SKM-1 treated with dmso at 0.1 percent for 144 hours (cell line): Measurements from ENCODE around the gene NOBOX.
"Not testable (repeated sequence)": the region's sequence is repeated elsewhere in the genome, so short reads cannot be mapped to it uniquely, and the experiment has no call there.

Source experiments
- DNase-seq: peaks from one replicate; lab custom pipeline; 2025; ENCODE audit not compliant: unreplicated experiment; lab: John Stamatoyannopoulos, UW

Gene NOBOX

DNA sequence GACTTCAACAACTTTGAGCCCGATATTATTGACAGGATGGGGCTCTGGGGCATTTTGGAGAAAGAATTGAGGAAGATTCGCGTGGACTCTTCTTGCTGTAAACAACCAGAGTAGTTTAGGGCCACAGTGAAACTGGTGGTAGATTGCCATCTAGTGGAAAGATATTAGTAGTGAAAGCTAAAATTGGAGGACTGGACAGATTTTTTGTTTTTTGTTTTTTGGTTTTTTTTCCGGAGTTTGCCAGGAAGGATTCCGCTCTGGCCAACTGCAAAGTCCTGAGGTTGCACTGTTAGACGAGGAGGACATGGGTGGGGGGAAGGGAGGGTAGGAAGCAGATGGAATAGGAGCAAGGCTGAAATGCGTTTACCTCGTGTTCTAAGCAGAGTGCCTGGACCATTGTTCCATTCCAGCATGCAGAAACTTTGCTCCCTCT is 11.7 kb downstream of the NOBOX start:
- peak; percentile 56 for DNase-seq

DNA sequence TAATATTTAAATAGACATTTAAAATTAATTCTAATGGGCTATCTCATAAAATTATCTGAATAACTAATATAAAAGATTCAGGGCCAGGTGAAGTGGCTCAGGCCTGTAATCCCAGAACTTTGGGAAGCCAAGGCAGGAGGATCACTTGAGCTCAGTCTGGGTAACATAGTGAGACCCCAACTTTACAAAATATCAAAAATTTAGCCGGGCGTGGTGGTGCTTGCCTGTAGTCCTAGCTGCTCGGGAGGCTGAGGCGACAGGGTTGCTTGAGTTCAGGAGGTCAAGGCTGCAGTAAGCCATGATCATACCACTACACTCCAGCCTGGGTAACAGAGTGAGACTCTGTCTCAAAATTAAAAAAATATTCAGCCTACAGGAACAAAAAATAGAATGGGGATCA is 12.5 kb downstream of the NOBOX start:
- DNase-seq: no peak

DNA sequence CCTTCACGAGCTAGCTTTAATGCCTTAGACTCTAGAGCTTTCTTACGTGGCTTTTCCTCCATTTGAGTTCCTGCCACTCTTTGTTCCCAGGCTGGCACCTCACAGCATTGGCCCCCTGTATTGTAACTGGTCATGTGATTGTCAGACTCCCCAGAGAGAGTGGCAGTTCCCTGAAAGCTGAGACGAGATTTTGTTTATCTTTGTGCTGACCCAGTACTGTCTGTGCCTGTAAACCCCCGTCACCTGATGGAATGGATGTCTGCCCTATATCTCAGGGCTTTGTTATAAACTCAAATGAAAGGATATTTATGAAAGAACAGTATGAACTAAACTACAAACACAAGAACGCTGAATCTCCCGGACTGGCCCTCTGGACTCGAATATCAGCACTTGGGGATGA is 13.0 kb downstream of the NOBOX start:
- no peak for DNase-seq

DNA sequence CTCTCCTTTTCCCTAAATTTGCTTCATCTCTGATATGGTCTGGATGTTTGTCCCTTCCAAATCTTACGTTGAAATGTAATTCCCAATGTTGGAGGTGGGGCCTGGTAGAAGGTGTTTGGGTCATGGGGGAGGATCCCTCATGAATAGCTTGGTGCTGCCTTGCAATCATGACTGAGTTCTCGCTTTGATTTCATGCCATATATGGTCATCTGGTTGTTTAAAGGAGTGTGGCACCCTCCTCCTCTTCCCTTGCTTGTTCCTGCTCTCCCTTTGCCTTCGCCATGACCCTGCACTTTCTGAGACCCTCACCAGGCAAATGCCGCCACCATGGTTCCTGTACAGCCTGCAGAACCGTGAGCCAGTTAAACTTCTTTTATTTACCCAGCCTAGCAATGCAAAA is 14.5 kb downstream of the NOBOX start:
- no peak for DNase-seq

DNA sequence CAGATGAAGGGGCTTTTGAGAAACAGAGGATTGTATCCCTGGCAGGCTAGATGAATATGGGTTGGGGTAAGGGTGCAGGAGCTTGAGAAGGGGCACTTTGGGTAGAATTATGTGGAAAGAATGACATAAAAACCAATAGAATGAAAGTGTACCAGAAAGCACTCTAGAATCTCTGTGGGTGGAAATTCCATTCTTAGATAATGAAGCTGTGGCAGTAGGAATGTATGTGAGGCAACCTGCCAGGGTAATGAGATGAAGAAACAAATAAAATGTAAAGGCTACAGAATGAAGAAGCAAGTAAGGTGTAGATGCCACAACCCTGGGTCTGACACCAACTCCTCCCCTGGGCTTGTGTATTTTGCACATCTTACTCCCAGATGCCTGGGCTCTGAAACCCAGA is 16.8 kb downstream of the NOBOX start:
- DNase-seq: no peak

DNA sequence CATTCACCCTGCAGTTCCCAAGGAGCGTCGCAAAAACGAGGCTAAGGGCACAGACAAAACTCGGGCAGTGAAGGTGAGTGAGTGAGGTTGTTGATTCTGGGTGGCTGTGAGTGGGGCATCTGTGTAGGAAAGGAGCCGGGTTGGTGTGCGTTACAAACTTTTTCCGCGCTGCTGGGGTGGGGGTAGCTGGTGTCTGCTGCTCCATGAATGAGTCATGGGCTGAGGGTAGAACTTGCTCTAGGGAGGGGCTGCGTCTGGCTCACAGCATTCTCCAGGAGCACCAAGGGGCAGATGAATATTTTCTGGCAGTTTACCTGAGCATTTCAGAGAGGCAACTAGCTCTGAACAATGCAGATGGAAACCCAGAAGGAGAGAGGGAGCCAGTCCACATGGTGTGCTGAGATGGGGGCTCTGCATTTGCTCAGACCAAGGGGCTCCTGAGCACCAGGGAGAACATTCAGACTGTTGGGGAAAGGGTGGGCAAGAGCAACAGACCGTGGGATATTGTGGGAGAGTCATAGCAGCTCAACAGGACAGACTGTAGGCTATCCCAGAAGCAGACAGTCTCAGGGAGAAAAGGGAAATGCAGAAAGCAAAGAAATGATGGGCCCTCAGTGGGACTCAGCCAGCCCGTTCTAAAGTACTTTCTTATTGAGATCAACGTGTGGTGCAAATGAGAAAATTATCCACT is 18.8 kb downstream of the NOBOX start:
- DNase-seq: no peak

DNA sequence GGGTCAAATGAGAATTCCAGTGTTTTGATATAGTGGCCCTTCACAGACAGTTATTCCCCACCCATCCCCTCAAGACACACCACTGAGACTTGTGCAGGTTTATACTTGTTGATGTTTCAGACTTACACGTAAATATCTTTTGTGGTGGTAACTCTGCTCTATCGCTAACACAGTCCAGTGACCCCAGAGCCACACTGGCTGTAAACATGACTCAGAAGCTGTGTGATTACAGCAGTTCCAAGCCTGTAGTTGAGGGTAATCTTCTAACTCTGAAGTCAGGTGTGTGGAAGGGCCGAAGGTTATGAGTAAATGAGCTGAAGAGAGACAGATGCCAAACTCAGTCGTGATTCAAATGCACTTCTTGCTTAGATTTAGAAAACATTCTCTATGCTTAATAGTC is 19.4 kb downstream of the NOBOX start:
- DNase-seq: no peak

DNA sequence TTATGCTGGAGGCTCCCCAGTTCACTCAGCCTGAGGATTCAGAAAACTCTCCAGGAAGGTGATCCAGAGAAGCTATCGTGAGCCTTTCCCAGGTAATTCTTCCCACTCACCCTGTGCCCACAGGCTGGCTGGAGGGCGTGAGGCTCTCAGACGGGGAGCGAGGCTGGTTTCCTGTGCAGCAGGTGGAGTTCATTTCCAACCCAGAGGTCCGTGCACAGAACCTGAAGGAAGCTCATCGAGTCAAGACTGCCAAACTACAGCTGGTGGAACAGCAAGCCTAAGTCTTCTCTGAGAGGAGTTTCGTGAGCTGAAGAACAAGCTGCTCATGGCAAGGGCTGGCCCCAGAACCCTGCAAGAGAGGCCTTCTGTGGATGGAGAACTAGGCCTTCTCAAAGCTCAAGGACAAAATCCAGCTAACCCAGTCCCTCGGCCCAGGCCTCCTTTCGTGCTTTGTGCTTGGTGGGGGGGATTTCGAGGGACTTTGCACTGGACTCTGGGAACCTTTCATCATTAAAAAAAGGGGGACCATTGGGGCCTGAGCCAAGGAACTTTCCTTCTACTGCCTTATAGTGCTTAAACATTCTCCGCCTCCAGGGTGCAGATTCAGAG is 23.6 kb downstream of the NOBOX start:
- no peak for DNase-seq

DNA sequence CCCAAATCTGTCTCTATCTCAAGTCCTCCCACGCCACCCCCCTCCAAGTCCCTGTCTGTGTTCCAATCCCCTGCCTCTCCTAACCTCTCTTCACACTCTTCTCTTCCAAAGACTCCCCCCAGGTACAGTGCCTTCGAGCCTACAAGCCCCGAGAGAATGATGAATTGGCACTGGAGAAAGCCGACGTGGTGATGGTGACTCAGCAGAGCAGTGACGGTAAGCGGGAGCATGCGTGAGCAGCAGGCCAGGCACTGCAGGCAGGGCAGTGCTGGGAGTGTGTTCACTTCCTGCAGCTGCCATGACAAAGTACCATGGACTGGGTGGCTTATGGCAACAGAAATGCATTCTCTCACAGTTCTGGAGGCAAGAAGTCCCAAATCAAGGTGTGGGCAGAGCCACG is 24.8 kb downstream of the NOBOX start:
- no peak for DNase-seq

DNA sequence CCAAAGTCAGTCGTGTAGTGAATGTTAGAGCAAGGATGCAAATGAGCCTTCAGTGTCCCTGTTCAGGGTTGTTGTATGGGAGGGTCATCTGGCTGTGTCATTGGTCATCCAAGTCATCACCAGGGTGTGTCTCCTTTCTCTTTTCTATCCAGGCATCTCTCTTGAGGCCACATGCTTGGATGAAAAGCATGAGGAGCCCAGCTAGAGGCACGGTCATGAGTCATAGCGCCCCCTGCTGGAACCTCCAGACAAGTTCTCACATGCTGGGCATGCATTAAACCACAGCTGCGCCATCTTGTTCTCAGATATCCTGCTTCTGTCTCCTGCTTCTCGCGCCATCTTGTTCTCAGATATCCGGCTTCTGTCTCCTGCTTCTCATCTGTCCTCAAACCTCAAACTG is 34.3 kb downstream of the NOBOX start:
- DNase-seq: not testable (repeated sequence)

DNA sequence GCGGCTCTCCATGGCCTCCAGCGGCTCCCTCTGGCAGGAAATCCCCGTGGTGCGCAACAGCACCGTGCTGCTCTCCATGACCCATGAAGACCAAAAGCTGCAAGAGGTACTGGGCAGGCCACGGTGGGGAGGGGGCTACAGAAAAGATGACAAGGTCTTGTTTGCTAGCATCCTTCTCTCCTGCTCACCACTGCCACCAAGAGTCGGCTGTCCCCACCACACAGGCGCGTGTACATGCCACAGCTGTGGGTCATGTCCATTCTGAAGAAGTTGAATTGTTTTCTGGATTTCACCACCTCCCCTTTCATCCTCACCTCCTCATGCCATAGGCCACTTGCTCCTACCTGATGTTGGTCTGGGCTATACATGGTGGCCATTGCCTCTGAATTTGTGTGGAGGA is 36.2 kb downstream of the NOBOX start:
- not testable (repeated sequence) for DNase-seq

DNA sequence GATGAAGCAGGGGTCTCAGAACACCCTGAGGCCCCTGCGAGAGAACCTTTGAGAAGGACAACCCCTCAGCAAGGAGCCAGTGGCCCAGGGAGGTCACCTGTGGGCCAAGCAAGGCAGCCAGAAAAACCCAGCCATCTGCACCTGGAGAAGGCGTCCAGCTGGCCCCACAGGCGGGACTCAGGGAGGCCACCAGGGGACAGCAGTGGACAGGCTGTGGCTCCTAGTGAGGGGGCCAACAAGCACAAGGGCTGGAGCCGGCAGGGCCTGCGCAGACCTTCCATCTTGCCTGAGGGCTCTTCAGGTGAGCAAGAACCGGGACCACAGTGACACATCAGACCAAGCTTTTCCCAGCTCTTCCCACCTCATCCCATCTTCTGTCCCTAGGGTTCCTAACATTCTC is 38.0 kb downstream of the NOBOX start:
- DNase-seq: not testable (repeated sequence)

DNA sequence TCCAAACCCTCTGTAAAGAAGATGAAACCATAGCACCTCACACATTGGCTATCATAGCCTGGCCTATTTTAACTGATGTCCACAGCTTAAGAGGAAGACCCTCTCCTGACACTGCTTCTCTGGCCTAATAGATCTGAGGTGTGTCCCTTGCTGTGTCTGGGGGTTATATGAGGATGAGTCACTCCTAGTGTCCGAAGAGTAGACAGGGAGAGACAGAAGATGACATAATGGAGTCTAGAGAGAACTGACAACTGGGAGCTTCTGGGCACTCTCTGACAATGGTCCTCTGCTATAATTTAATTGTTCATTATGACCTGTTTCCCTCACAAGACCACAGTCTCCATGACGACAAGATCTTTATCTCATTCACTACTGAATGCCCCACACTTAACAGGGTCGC is 41.4 kb downstream of the NOBOX start:
- DNase-seq: not testable (repeated sequence)

DNA sequence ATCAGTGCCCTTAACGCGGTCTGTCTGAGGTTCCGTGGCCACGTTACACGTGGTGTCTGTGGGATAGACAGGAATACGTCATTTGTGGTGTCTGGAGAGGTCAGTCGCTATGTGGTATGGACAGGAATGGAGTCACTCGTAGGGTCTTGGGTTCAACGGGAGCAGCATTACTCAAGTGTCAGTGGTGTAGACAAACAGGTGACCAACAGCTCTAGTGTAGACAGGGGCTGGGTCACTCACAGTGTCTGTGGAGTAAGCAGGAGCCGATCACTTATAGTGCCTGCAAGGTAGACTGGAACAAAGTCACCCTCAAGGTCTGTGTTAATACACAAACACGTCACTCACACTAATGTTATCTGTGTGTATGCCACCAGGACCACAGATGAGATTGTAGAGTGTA is 46.6 kb downstream of the NOBOX start:
- DNase-seq: not testable (repeated sequence)

DNA sequence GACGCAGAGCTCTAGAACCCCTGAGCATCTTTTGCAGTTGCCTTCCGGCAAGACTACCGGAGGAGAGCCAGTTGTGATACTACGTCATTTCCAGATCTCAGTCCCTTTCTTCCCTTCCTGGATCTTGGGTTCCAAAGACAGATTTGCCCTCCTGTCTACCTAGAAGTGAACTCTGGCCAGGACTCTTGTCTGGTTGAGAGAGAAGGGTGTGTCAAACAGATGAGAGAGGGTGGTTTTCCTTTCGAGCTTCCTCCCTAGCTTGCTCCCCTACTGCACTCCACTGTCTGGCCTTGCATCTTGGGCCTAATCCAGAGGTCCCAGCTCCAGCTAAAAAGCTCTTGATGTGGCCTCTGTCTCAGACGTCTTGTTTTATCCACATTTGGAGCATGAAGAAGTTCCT is 47.3 kb downstream of the NOBOX start:
- DNase-seq: not testable (repeated sequence)

DNA sequence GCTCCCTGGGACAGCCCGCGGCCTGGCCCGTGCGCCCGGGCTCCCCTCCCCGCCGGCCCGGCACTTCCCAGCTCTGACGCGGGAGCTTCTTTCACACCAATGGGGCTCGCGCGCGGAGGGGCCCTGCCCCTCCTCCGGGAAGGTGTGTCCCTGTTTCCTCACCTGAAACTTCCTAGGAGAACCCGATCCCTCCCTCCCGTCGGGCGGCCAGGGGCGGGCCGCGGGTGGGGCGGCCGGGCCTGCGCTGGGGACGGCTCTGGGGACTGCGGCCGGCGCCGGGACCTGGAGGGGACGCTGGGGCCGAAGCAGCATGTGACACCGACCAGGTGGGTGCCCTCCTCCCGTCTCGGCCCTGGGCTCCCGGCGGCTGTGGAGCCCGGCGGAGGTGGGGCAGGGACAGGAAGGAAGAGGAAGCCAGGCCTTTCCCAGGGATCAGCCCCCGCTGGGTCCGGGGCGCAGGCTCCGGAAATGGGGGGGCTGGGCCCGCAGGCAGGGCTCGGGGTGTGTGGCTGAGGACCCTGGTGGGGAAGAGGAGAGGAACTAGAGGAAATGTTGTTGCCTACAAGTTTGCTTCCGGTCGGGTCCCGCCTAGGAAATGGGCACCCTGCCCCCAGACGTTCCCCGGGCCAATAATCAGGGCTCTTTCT is 48.2 kb downstream of the NOBOX start, which contains the start of gene ARHGEF5:
Gene ARHGEF5, plus strand, starts transcription at position 227 of the 647 bp plus-strand sequence. CDS start 7,268 bp downstream, outside the sequence.
- not testable (repeated sequence) for DNase-seq

DNA sequence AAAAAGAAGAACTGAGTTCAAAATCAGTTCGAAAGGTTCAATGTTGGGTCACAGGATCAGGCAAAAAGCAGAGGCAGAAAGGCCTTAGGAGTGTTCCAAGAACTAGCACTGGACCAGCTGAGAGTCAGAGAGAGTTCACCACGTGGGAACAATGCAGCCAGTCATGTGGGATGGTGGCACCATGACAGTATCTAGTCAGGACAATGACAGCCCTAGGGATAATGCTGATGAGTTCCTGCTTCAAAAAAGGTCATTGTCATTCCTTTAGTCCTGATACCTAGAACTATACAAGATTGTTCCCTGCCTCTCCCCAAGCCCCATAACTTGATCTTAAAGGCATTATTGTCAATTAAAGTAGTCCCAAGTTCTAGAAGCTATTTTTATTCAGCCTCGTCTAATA is 51.8 kb downstream of the NOBOX start:
- DNase-seq: not testable (repeated sequence)

DNA sequence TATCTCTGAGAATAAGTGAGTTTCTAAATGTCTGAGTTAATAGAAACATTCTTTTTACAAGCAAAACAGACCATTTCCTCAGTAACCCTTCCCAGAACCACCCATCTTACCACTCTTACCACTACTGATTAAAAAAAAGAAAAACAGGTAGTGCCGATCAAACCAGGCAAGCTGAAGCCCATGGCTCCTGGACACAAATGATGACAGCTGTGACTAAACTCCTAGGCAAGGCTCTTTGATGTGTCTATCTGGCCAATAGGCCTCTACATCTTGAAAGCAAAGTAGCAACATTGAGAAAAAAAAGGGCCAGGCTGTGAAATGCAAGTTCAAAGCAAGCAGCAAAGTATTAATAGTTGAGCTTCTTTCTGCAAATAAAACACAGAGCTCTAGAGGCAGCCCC is 54.9 kb downstream of the NOBOX start:
- not testable (repeated sequence) for DNase-seq
